Measurements from ENCODE around the gene LGALS7. TPM values are rescaled to one million over a fixed set of nuclear protein-coding genes. Genes with fewer than 3 reads are reported as not detected.
"Not testable (repeated sequence)": the region's sequence is repeated elsewhere in the genome, so short reads cannot be mapped to it uniquely, and the experiment has no call there.

The LGALS7 gene
- total and polyA plus RNA-seq, 10 of the 15 experiments (the other 5 are each of a cell fraction or from before 2014, with no cell fraction given) = 0.19 TPM; not detected in 9

DNA sequence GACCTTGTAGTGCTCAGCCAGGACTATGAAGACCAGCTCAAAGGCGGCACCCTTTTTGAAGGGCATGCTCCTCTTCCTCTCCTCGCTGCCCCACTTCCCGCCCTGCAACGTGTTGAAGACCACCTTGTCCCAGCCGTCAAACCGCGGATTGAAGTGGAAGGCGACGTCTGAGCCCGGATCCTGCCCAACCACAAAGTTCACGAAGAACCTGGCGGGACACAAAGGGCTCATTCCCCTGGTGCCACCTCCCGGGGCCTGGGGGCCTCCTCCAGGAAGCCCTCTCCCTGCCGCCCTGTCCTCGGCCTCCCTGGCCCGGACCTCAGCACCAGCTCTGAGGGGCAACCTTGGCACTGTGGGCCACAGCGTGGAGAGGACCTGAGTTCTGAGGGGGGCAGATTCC lies 35.4 kb upstream of the LGALS7 start:
- no TSS peak for BruUV-seq (replicated peaks)
- H3K9me3 ChIP-seq (replicated peaks; ENCODE audit: control insufficient read depth, insufficient read depth, low read length) = no peaks in the 10 kb centered on the region
- no peak overlapping the region for H3K4me3 ChIP-seq
- WGBS (ENCODE audit: insufficient coverage, insufficient replicate concordance, low lambda C conversion rate, missing lambda C conversion rate) = 82% methylated on average over 17 of the region's 17 CpGs
- intact Hi-C loops (cut with micrococcal nuclease; ENCODE audit: unreplicated experiment) = no loop called here
- ATAC-seq (no peak), FAIRE-seq (no peak), DNase-seq (ENCODE audit: low read depth, low spot score) (no peak)
- no peaks in the 10 kb centered on the region for H4K20me1 ChIP-seq (ENCODE audit: control insufficient read depth, insufficient read depth)
- H3K79me2 ChIP-seq (ENCODE audit: control insufficient read depth, insufficient read depth, low read length) = no peaks in the 10 kb centered on the region
- no peak overlapping the region for H2AFZ ChIP-seq (ENCODE audit: control insufficient read depth, low read depth, low read length)
- ChIA-PET POLR2A (interaction anchor here (0.7 kb wide), 1 partner anchor 48 kb away, joined by 6 read pairs; no protein-coding TSS in a partner anchor), SMC1A (ENCODE audit: uncharacterized antibody, unreplicated experiment) (no interaction called here), RAD21 (ENCODE audit: unreplicated experiment) (no interaction called here), CTCF (no interaction called here)
- no peaks in the 10 kb centered on the region for H3K27me3 ChIP-seq (replicated peaks in 1 of 2; ENCODE audit: control insufficient read depth in 2 of 2, insufficient read depth in 2 of 2, low read length in 1 of 2)
- no peak overlapping the region for H3K27ac ChIP-seq (ENCODE audit: control insufficient read depth, insufficient read depth)
- H3K4me2 ChIP-seq (ENCODE audit: control insufficient read depth, insufficient read depth) = no peak overlapping the region
- no peak for TF ChIP-seq BHLHE40 (IDR thresholded peaks at IDR 0.05; ENCODE audit: borderline replicate concordance in 1 of 2, low read depth in 2 of 2, low read length in 1 of 2)
- TF ChIP-seq MTA2 (IDR thresholded peaks at IDR 0.05; ENCODE audit: low read depth) = no peak
- TF ChIP-seq CBX3 (IDR thresholded peaks at IDR 0.05; ENCODE audit: borderline replicate concordance, low read depth) = no peak
- no peak for TF ChIP-seq GABPA (IDR thresholded peaks at IDR 0.05; ENCODE audit: low read depth)
- TF ChIP-seq RBBP5 (conservative IDR thresholded peaks at IDR 0.05) = no peak
- TF ChIP-seq, protein P1, sequence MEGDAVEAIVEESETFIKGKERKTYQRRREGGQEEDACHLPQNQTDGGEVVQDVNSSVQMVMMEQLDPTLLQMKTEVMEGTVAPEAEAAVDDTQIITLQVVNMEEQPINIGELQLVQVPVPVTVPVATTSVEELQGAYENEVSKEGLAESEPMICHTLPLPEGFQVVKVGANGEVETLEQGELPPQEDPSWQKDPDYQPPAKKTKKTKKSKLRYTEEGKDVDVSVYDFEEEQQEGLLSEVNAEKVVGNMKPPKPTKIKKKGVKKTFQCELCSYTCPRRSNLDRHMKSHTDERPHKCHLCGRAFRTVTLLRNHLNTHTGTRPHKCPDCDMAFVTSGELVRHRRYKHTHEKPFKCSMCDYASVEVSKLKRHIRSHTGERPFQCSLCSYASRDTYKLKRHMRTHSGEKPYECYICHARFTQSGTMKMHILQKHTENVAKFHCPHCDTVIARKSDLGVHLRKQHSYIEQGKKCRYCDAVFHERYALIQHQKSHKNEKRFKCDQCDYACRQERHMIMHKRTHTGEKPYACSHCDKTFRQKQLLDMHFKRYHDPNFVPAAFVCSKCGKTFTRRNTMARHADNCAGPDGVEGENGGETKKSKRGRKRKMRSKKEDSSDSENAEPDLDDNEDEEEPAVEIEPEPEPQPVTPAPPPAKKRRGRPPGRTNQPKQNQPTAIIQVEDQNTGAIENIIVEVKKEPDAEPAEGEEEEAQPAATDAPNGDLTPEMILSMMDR (IDR thresholded peaks at IDR 0.05 in 2 of 3, conservative IDR thresholded peaks at IDR 0.05 in 1 of 3; ENCODE audit: control insufficient read depth in 2 of 3, extremely low read depth in 1 of 3, insufficient read depth in 1 of 3, low read depth in 3 of 3, low read length in 3 of 3) = no peak
- no peak for TF ChIP-seq STAT3 (IDR thresholded peaks at IDR 0.05; ENCODE audit: low read depth, low read length)
- TF ChIP-seq, protein P2, sequence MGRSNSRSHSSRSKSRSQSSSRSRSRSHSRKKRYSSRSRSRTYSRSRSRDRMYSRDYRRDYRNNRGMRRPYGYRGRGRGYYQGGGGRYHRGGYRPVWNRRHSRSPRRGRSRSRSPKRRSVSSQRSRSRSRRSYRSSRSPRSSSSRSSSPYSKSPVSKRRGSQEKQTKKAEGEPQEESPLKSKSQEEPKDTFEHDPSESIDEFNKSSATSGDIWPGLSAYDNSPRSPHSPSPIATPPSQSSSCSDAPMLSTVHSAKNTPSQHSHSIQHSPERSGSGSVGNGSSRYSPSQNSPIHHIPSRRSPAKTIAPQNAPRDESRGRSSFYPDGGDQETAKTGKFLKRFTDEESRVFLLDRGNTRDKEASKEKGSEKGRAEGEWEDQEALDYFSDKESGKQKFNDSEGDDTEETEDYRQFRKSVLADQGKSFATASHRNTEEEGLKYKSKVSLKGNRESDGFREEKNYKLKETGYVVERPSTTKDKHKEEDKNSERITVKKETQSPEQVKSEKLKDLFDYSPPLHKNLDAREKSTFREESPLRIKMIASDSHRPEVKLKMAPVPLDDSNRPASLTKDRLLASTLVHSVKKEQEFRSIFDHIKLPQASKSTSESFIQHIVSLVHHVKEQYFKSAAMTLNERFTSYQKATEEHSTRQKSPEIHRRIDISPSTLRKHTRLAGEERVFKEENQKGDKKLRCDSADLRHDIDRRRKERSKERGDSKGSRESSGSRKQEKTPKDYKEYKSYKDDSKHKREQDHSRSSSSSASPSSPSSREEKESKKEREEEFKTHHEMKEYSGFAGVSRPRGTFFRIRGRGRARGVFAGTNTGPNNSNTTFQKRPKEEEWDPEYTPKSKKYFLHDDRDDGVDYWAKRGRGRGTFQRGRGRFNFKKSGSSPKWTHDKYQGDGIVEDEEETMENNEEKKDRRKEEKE (IDR thresholded peaks at IDR 0.05) = no peak
- no peak for TF ChIP-seq YBX1 (IDR thresholded peaks at IDR 0.05)
- TF ChIP-seq MTA3 (IDR thresholded peaks at IDR 0.05; ENCODE audit: borderline replicate concordance, low read length) = no peak
- no peak overlapping the region for H3K9ac ChIP-seq (ENCODE audit: control insufficient read depth, insufficient read depth, low read length)
- no peaks in the 10 kb centered on the region for H3K36me3 ChIP-seq (ENCODE audit: control insufficient read depth in 2 of 2, insufficient read depth in 2 of 2, low read length in 1 of 2)
- no peaks in the 10 kb centered on the region for H3K4me1 ChIP-seq (ENCODE audit: control insufficient read depth, insufficient read depth, low read length)
- in situ Hi-C loops (cut with MboI) = no loop called here

DNA sequence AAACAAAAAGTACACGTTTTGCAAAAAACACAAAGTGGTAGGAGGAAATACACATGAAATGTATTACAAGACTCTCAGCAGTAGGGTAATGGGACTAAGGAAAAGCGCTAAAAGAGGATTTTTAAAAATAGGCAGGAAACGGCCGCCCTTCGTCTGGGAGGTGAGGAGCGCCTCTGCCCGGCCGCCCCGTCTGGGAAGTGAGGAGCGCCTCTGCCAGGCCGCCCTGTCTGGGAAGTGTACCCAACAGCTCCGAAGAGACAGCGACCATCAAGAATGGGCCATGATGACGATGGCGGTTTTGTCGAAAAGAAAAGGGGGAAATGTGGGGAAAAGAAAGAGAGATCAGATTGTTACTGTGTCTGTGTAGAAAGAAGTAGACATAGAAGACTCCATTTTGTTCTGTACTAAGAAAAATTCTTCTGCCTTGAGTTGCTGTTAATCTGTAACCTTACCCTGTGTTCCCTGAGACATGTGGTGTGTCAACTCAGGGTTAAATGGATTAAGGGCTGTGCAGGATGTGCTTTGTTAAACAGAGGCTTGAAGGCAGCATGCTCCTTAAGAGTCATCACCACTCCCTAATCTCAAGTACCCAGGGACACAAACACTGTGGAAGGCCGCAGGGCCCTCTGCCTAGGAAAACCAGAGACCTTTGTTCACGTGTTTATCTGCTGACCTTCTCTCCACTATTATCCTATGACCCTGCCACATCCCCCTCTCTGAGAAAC lies 34.2 kb upstream of the LGALS7 start:
- H3K9me3 ChIP-seq (replicated peaks; ENCODE audit: control insufficient read depth, insufficient read depth, low read length); H3K4me1 ChIP-seq (ENCODE audit: control insufficient read depth, insufficient read depth, low read length); intact Hi-C loops (cut with micrococcal nuclease; ENCODE audit: unreplicated experiment); FAIRE-seq; SMC1A ChIA-PET (ENCODE audit: uncharacterized antibody, unreplicated experiment); DNase-seq (ENCODE audit: low read depth, low spot score); RAD21 ChIA-PET (ENCODE audit: unreplicated experiment); H3K4me2 ChIP-seq (ENCODE audit: control insufficient read depth, insufficient read depth); H2AFZ ChIP-seq (ENCODE audit: control insufficient read depth, low read depth, low read length); in situ Hi-C loops (cut with MboI); H3K27me3 ChIP-seq (replicated peaks in 1 of 2; ENCODE audit: control insufficient read depth in 2 of 2, insufficient read depth in 2 of 2, low read length in 1 of 2); H3K9ac ChIP-seq (ENCODE audit: control insufficient read depth, insufficient read depth, low read length); H3K36me3 ChIP-seq (ENCODE audit: control insufficient read depth in 2 of 2, insufficient read depth in 2 of 2, low read length in 1 of 2); BruUV-seq (replicated peaks); ATAC-seq; H3K79me2 ChIP-seq (ENCODE audit: control insufficient read depth, insufficient read depth, low read length); H3K27ac ChIP-seq (ENCODE audit: control insufficient read depth, insufficient read depth); H3K4me3 ChIP-seq; H4K20me1 ChIP-seq (ENCODE audit: control insufficient read depth, insufficient read depth): not testable (repeated sequence)
- CTCF ChIA-PET = interaction anchor here (0.5 to 0.6 kb wide), 2 partner anchors 408 to 1289 kb away, joined by 3 to 4 read pairs; no protein-coding TSS in a partner anchor
- POLR2A ChIA-PET = interaction anchor here (0.6 kb wide), 1 partner anchor 36 kb away, joined by 3 read pairs; no protein-coding TSS in a partner anchor
- 36% methylated on average over 12 of the region's 18 CpGs for WGBS (ENCODE audit: insufficient coverage, insufficient replicate concordance, low lambda C conversion rate, missing lambda C conversion rate)
